Epithelial cell of proximal tubule (primary cell): ENCODE results near the gene FHIP2A. TPM values are rescaled to one million over a fixed set of nuclear protein-coding genes. Genes with fewer than 3 reads are reported as not detected.
"Not testable (repeated sequence)": the region's sequence is repeated elsewhere in the genome, so short reads cannot be mapped to it uniquely, and the experiment has no call there.

Source experiments
- DNase-seq: peaks from one replicate; pipeline ENCODE4 v3.0.0-alpha.2; 2011; ENCODE audit warnings: low read depth
- H3K4me3 ChIP-seq: 2 replicates; pipeline ENCODE4 v1.5.1; 2011; ENCODE audit warnings: low read depth, mild to moderate bottlenecking, low read length
- total RNA-seq: library from RNA; depleted of rRNA; stranded (reverse); fragments of >200 nt; gene quantifications from 2 replicates; pipeline ENCODE4 v1.2.3, GENCODE V29; 2015
- TF ChIP-seq, protein P1 (sequence below): conservative IDR thresholded peaks from 2 replicates; pipeline ENCODE4 v1.5.1; 2012; ENCODE audit warnings: low read depth, mild to moderate bottlenecking, low read length

Gene FHIP2A
- total RNA-seq, 1 donor from 2014 or later, result 10.5 TPM

DNA sequence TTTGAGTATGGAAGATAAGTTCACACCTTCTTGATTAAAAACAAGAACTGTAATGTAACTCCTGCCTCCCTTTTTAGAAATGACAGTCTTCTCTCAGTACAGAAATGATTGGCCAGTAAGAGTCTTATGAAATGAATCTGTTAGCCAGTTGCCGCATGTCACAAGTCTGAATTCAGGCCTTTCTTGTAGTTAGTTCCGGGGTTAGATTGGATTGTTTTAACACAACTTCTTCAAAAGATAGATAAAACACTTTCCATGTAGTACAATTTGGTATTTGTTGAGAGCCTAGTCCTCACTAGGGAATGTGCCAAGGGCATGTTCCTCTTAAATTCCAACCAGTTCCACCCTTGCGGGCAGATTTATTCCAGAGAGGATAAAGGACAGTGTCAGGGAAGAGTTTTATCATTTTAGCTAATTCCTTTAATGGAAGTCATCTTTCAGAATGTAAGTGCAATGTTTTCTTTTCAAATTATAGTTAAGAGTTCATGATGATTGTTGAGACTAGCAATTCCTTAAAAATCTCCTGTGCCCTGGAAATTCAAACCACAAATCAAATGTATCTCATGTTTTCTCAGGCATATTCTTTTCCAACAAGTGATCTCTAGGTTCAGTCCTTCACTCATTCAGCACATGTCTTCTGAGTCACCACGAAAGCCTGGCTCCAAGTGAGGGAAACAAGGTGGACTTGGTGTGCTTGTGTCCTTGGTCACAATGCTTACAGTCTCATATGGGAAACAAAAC lies 4.1 kb downstream of the FHIP2A start:
- peak; percentile 52 for DNase-seq
- no peak overlapping the region for H3K4me3 ChIP-seq
- TF ChIP-seq, protein P1, sequence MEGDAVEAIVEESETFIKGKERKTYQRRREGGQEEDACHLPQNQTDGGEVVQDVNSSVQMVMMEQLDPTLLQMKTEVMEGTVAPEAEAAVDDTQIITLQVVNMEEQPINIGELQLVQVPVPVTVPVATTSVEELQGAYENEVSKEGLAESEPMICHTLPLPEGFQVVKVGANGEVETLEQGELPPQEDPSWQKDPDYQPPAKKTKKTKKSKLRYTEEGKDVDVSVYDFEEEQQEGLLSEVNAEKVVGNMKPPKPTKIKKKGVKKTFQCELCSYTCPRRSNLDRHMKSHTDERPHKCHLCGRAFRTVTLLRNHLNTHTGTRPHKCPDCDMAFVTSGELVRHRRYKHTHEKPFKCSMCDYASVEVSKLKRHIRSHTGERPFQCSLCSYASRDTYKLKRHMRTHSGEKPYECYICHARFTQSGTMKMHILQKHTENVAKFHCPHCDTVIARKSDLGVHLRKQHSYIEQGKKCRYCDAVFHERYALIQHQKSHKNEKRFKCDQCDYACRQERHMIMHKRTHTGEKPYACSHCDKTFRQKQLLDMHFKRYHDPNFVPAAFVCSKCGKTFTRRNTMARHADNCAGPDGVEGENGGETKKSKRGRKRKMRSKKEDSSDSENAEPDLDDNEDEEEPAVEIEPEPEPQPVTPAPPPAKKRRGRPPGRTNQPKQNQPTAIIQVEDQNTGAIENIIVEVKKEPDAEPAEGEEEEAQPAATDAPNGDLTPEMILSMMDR, result no peak

DNA sequence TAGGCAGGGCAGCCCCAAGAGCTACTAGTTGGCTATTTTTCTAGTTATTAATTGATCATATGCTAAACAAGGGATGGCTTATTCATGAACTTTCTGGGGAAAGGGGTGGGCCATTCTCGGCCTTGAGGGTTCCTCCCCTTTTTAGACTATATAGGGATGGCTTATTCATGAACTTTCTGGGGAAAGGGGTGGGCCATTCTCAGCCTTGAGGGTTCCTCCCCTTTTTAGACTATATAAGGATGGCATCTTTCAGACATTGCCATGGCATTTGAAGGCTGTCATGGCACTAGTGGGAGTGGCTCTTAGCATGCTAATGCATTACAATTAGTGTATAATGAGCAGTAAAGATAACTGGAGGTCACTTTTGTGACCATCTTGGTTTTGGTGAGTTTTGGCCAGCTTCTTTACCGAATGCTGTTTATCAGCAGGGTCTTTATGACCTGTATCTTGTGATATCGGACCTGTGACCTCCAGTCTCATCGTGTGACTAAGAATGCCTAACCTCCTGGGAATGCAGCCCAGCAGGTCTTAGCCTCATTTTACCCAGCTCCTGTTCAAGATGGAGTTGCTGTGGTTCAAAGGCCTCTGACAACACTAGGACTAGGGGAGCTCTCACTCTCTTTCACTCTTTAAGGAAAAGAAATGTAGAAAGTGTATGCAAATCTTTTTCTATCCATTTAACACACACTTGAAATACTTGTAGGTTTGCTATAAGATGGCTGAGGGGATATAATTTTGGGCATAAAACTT lies 7.8 kb downstream of the FHIP2A start:
- H3K4me3 ChIP-seq, result no peak overlapping the region
- TF ChIP-seq, protein P1, result no peak
- DNase-seq, result no peak

DNA sequence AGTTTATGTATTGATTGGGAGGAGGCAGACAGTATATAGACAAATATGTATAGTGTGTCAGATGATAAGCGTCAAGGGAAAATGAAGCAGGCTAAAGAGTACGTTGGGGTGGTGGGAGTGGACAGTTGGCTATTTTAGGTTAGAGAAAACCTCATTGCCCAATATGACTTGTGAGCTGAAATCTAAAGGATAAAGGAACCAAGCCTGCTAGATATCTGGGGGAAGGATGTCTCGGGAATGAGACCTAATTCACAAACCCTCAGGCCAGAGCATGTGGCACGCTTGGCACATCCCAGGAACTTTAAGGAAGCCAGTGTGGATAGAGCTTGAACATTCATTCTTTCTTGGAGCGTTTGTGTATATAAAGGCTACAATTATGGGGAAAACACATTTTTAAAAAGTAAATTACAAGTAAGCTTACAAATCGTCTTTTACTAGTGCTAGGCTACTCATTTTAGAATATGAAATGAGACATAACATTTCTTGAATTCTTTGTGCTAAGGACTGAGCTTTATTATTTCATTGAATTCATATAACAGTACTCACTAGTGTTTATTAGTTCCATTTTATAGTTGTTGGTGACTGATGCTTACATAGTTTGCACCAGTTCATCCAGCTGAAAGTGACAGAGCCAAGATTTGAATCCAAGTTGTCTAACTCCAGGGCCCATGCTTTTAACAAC lies 9.7 kb downstream of the FHIP2A start:
- no peak for DNase-seq
- TF ChIP-seq, protein P1, result no peak
- no peak overlapping the region for H3K4me3 ChIP-seq

DNA sequence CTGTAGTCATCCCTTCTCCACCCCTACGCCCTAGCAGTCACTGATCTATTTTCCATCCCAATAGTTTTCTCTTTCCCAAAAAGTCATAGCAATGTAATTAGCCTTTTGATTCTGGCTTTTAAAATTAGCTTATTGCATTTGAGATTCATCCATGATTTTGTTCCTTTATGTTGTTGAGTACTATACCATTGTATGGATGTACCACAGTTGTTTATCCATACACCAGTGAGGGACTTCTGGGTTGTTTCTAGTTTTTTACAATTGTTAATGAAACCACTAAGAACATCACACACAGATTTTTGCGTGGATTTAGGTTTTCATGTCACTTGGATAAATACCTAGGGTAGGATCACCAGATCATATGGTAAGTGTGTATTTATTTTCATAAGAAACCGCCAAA lies 16.1 kb downstream of the FHIP2A start:
- no peak overlapping the region for H3K4me3 ChIP-seq
- no peak for DNase-seq
- TF ChIP-seq, protein P1, result no peak

DNA sequence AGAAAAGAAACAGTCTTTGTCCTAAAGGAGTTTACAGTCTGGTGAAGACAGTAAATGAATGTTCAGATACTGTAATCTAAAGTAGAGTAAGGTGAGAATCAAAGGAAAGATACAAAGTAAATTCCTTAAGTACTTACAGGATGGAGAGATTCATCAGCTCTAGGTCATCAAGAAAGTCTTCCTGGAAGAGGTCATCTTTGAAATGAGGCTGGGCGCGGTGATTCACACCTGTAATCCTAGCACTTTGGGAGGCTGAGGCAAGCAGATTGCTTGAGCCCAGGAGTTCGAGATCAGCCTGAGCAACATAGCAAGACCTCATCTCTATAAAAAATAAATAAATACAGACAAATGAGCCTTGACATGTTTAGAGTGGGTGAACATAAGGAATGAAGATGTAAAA lies 18.3 kb downstream of the FHIP2A start:
- no peak for DNase-seq
- TF ChIP-seq, protein P1, result no peak
- no peak overlapping the region for H3K4me3 ChIP-seq

DNA sequence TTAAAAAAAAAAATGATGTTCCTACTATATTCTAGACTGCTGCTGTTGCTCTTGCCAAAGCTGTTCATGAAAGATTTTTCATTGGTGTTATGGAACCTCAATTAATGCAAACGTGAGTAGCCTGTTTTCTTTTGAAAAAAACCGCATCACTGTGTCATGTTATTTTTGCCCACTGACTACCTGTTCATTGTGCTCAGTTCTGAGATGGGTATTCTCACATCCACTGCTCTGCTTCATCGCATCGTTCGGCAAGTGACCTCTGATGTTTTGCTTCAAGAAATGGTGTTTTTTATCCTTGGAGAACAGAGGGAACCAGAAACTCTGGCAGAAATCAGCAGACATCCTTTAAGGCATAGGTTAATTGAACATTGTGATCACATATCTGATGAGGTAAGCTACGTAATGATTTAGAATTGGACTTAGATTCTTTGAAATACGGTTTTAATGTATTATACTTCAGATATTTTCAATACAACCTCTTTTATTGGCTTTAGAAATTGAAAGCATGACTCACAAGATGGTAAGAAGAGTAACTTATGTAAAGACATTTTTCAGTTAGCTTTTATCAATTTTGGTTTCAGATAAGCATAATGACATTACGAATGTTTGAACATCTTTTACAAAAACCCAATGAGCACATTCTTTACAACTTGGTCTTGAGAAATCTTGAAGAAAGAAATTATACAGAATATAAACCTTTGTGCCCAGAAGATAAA lies 24.6 kb downstream of the FHIP2A start:
- no peak overlapping the region for H3K4me3 ChIP-seq
- no peak for DNase-seq
- TF ChIP-seq, protein P1, result no peak

DNA sequence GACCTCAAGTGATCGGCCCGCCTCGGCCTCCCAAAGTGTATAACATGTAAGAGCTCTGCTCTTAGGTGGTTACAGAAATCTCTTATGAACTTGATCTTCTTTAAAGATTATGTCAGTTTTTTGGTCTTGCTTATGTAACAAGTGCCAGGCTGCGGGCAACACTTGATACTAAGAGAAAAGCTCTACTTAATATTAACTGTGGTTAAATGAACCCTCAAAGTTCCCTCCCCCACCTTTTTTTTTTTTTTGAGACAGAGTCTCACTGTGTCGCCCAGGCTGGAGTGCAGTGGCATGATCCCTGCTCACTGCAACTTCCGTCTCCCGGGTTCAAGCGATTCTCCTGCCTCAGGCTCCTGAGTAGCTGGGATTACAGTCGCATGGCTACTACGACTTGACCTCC lies 25.9 kb downstream of the FHIP2A start:
- DNase-seq, H3K4me3 ChIP-seq: not testable (repeated sequence)
